ENCODE data around the gene CMPK1. TPM values are rescaled to one million over a fixed set of nuclear protein-coding genes. Genes with fewer than 3 reads are reported as not detected.
A peak's percentile ranks its signal among the peaks of the same experiment; 100 is the strongest.

CMPK1 gene
- total RNA-seq, 6 experiments from 2014 or later: 118 to 141 (median 131) TPM

DNA sequence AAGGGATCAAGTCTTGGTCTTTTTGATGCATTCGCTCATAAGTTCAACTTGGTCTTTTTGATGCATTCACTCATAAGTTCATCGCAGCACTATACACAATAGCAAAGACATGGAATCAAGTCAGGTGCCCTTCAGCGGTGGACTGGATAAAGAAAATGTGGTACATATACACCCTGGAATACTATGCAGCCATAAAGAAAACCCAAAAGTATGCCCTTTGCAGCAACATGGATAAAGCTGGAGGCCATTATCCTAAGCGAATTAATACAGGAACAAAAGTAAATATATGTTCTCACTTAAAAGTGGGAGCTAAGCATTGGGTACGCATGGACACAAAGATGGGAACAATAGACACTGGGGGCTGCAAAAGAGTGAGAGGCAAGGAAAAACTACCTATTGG, 52.7 kb downstream of the CMPK1 start:
- Mint-ChIP-seq H3K9me3 (no peaks in the 10 kb centered on the region), H3K27ac (no peak overlapping the region), H3K36me3 (ENCODE audit: low read depth) (0 out of 2 replicates have a peak, but pooled peaks cover 8% of the 10 kb centered on the region), H3K4me3 (no peak overlapping the region), H3K4me1 (ENCODE audit: low read depth) (peaks cover 18% of the 10 kb centered on the region), H3K27me3 (ENCODE audit: insufficient read depth) (peaks cover 6% of the 10 kb centered on the region; the same call in 1 of the 2 replicates)
- DNase-seq: no peak
- TF ChIP-seq, protein P1, sequence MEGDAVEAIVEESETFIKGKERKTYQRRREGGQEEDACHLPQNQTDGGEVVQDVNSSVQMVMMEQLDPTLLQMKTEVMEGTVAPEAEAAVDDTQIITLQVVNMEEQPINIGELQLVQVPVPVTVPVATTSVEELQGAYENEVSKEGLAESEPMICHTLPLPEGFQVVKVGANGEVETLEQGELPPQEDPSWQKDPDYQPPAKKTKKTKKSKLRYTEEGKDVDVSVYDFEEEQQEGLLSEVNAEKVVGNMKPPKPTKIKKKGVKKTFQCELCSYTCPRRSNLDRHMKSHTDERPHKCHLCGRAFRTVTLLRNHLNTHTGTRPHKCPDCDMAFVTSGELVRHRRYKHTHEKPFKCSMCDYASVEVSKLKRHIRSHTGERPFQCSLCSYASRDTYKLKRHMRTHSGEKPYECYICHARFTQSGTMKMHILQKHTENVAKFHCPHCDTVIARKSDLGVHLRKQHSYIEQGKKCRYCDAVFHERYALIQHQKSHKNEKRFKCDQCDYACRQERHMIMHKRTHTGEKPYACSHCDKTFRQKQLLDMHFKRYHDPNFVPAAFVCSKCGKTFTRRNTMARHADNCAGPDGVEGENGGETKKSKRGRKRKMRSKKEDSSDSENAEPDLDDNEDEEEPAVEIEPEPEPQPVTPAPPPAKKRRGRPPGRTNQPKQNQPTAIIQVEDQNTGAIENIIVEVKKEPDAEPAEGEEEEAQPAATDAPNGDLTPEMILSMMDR (IDR thresholded peaks at IDR 0.05): no peak

DNA sequence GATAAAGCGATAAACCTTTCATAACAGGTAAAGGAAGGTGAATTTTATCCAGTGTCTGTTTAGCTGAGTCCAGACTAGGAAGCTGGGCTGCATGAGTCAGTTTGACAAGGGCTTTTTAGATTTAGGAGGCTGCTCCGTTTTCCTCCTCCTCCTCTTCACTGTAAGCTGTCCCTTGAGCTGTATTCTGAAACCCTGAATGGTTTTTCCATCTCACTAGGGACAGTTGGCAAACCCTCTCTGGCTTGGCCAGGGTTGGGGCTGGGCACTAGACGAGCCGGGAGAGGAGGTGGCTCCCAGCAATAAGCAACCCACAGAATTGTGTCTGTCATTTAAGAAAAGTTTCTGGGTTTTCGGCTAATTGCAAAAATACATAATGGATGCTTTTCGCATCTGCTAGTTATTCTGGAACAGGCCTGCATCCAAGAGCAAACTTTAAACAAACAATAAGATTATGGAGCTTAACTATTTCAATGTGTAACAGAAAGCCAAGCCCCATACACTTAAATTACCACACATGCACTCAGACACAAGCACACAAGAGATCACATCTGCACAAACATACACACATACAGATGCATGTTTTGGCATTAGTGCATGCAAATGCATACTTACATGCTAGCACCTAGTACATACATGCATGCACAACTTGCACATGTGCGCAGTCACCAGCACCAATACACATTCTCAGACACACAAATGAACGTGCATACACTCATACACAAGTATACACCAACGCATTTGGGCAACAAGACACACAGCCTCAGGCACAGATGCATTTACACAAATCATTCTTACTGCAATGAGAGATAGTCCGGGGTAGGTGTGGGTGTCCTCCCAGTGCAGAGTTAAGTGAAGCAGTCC, 54.7 kb downstream of the CMPK1 start:
- Mint-ChIP-seq H3K27me3 (ENCODE audit: insufficient read depth) (peaks cover 4% of the 10 kb centered on the region; the same call in 1 of the 2 replicates), H3K9me3 (no peaks in the 10 kb centered on the region), H3K27ac (no peak overlapping the region), H3K4me1 (ENCODE audit: low read depth) (peaks cover 33% of the 10 kb centered on the region), H3K4me3 (no peak overlapping the region), H3K36me3 (ENCODE audit: low read depth) (0 out of 2 replicates have a peak, but pooled peaks cover 4% of the 10 kb centered on the region)
- TF ChIP-seq, protein P1 (IDR thresholded peaks at IDR 0.05): no peak
- DNase-seq: no peak

DNA sequence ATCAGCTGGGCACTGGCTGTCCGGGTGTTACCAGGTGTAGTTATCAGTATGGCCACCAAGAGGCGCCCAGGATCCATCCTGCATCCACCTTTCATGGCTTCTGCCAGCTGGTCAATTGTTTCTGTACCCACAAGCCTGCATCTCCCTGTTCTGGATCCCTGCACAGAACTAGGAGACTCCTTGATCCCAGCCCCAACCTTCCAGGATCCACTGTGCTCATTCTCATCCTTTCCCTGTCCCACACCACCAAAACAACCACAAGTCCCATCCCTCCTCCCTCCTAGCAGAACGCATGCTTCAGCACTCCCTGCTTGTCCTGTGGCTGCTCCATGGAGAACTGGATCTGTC, 55.3 kb downstream of the CMPK1 start:
- TF ChIP-seq, protein P1 (IDR thresholded peaks at IDR 0.05): peak; percentile 89
- H3K4me3 Mint-ChIP-seq: no peak overlapping the region
- H3K27ac Mint-ChIP-seq: no peak overlapping the region
- H3K9me3 Mint-ChIP-seq: no peaks in the 10 kb centered on the region
- 0 out of 2 replicates have a peak, but pooled peaks cover 4% of the 10 kb centered on the region for H3K36me3 Mint-ChIP-seq (ENCODE audit: low read depth)
- peak; percentile 71 for DNase-seq
- peaks cover 36% of the 10 kb centered on the region for H3K4me1 Mint-ChIP-seq (ENCODE audit: low read depth)
- peaks cover 4% of the 10 kb centered on the region; the same call in 1 of the 2 replicates for H3K27me3 Mint-ChIP-seq (ENCODE audit: insufficient read depth)

DNA sequence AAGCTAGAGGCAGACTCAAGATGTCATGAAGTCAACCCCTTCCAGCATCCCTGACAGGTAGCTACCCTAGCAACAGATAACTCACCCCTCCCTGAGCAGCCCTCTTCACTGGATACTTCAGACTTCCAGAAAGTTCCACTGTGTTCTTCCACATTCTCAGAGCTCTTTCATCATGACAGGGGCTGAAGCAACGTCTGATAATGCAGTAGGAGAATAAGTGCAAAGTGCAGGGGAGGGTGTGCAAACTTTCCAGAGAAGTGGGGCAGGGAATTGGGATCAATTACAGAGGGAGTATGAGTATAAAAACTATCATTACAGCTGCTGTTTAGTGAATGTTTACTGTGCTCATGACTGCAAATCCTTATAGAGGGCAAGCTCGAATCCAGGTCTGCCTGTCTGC, 56.1 kb downstream of the CMPK1 start:
- TF ChIP-seq, protein P1 (IDR thresholded peaks at IDR 0.05): no peak
- DNase-seq: no peak
- no peak overlapping the region for H3K27ac Mint-ChIP-seq
- H3K9me3 Mint-ChIP-seq: no peaks in the 10 kb centered on the region
- H3K4me1 Mint-ChIP-seq (ENCODE audit: low read depth): peaks cover 36% of the 10 kb centered on the region
- no peaks in the 10 kb centered on the region for H3K36me3 Mint-ChIP-seq (ENCODE audit: low read depth)
- peaks cover 4% of the 10 kb centered on the region; the same call in 1 of the 2 replicates for H3K27me3 Mint-ChIP-seq (ENCODE audit: insufficient read depth)
- H3K4me3 Mint-ChIP-seq: no peak overlapping the region

DNA sequence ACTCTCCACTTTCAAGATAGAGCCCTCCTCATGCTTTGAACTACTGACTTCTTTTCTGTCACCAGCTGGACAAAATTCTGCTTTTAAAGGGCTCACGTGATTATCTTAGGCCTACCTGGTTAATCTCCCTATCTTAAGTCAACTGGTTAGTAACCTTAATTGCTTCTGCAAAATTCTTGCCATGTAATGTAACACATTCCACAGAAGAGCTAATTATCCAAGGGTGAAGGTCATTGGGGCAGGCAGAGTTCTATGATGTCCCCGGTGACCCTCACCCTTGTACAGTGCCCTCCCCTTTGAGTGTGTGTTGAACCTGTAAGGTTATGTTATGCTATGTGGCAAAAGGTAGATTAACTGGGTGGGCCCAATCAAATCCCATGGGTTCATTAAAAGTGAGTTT, 57.3 kb downstream of the CMPK1 start:
- TF ChIP-seq, protein P1 (IDR thresholded peaks at IDR 0.05): no peak
- Mint-ChIP-seq H3K9me3 (no peaks in the 10 kb centered on the region), H3K4me1 (ENCODE audit: low read depth) (peaks cover 36% of the 10 kb centered on the region), H3K27ac (no peak overlapping the region), H3K36me3 (ENCODE audit: low read depth) (no peaks in the 10 kb centered on the region), H3K4me3 (no peak overlapping the region), H3K27me3 (ENCODE audit: insufficient read depth) (peaks cover 4% of the 10 kb centered on the region)
- no peak for DNase-seq

Data from HFFc6 (cell line).